Activated T-cell treated with anti-CD3 and anti-CD28 coated beads for 48 hours (primary cell): ENCODE data around the gene ARRDC5.
"Not testable (repeated sequence)": the region's sequence is repeated elsewhere in the genome, so short reads cannot be mapped to it uniquely, and the experiment has no call there.

Source experiments
- DNase-seq: peaks from one replicate; pipeline ENCODE4 v3.0.0-alpha.2; 2020; ENCODE audit warnings: low read depth

ARRDC5 gene

GRCh38 chr19:4868286-4868834, 34.3 kb downstream of the ARRDC5 start:
- no peak for DNase-seq

GRCh38 chr19:4867534-4868285, 35.0 kb downstream of the ARRDC5 start, which contains the start of gene PLIN3:
PLIN3 (minus strand) TSS chr19:4867667; CDS start chr19:4861394, 6,273 bp downstream.
- peak; percentile 94 for DNase-seq

GRCh38 chr19:4866595-4867424, 35.9 kb downstream of the ARRDC5 start:
- DNase-seq, result peak; percentile 26

GRCh38 chr19:4861147-4861546, 41.5 kb downstream of the ARRDC5 start:
- no peak for DNase-seq

- no peak for DNase-seq
Measured at GRCh38 chr19:4859697-4860096, 43.0 kb downstream of the ARRDC5 start.

- not testable (repeated sequence) for DNase-seq
Measured at GRCh38 chr19:4856468-4856867, 46.2 kb downstream of the ARRDC5 start.

GRCh38 chr19:4853506-4853905, 49.2 kb downstream of the ARRDC5 start:
- not testable (repeated sequence) for DNase-seq

- no peak for DNase-seq
Measured at GRCh38 chr19:4852484-4852883, 50.2 kb downstream of the ARRDC5 start.

GRCh38 chr19:4851551-4852290, 51.0 kb downstream of the ARRDC5 start:
- DNase-seq, result peak; percentile 71

GRCh38 chr19:4849019-4849418, 53.7 kb downstream of the ARRDC5 start:
- DNase-seq, result no peak

- no peak for DNase-seq
Measured at GRCh38 chr19:4847190-4847973, 55.3 kb downstream of the ARRDC5 start.

GRCh38 chr19:4845975-4846374, 56.7 kb downstream of the ARRDC5 start:
- not testable (repeated sequence) for DNase-seq

GRCh38 chr19:4844348-4845179, 58.1 kb downstream of the ARRDC5 start:
- no peak for DNase-seq

GRCh38 chr19:4843647-4843965, 59.1 kb downstream of the ARRDC5 start:
- DNase-seq, result no peak
